Stomach (tissue), 9 donors: ENCODE results near the gene PLEKHO2. TPM values are rescaled to one million over a fixed set of nuclear protein-coding genes. Genes with fewer than 3 reads are reported as not detected.

Experiments used
- DNase-seq, 2 donors: peaks; one replicate each; pipeline versions ENCODE4 v3.0.0 to v3.0.0-alpha.2; 2013 to 2019
- H3K27ac ChIP-seq, 5 donors: fragments of 200-600 bp in 4 of 5; sonication (generic) in 4 of 5; one replicate each; pipeline ENCODE4 v1.5.1; 2013 to 2019; ENCODE audit warnings: mild to moderate bottlenecking in 1 of 5, moderate library complexity in 1 of 5
- H3K27me3 ChIP-seq, 3 donors: fragments of 200-600 bp; sonication (generic); one replicate each; pipeline ENCODE4 v1.5.1; 2017 to 2019; ENCODE audit warnings: mixed run types in 1 of 3
- H3K36me3 ChIP-seq, 4 donors: fragments of 200-600 bp; sonication (generic); 1 replicate in 3 of 4; 2 replicates in 1 of 4; pipeline ENCODE4 v1.5.1; 2016 to 2019
- H3K4me1 ChIP-seq, 4 donors: fragments of 200-600 bp; sonication (generic); one replicate each; pipeline ENCODE4 v1.5.1; 2016 to 2019
- H3K4me3 ChIP-seq, 4 donors: fragments of 200-600 bp; sonication (generic) in 3 of 4; one replicate each; pipeline ENCODE4 v1.5.1; 2016 to 2019; ENCODE audit warnings: mild to moderate bottlenecking in 1 of 4
- H3K9me3 ChIP-seq, 4 donors: fragments of 200-600 bp; sonication (generic); one replicate each; pipeline ENCODE4 v1.5.1; 2016 to 2019
- CTCF ChIP-seq, 7 experiments: fragments of 450-650 bp in 4 of 7; fragments of 200-600 bp in 3 of 7; sonication (generic) in 3 of 7; IDR thresholded peaks; one replicate each; pipeline ENCODE4 v1.5.1; 2016 to 2019; ENCODE audit warnings: antibody characterized with exemption in 7 of 7, control low read depth in 2 of 7, mild to moderate bottlenecking in 1 of 7
- EP300 ChIP-seq: sonication (generic); formaldehyde crosslinking; IDR thresholded peaks from one replicate; pipeline ENCODE4 v1.6.1; 2017; ENCODE audit warnings: antibody characterized with exemption
- POLR2A ChIP-seq, 4 donors: fragments of 450-650 bp; IDR thresholded peaks; one replicate each; pipeline ENCODE4 v1.6.1; 2016; ENCODE audit warnings: antibody characterized with exemption in 4 of 4, control low read depth in 2 of 4, mild to moderate bottlenecking in 1 of 4, moderate library complexity in 1 of 4
- POLR2AphosphoS5 ChIP-seq, 3 donors: sonication (generic); formaldehyde crosslinking; IDR thresholded peaks; one replicate each; pipeline ENCODE4 v1.6.1; 2016; ENCODE audit warnings: antibody characterized with exemption in 3 of 3
- WGBS, 5 donors: extraction: QIAGEN DNeasy Blood & Tissue Kit in 3 of 5; methylation state at CpG; one replicate each; pipeline versions ENCODE4 v1.1.5 to v1.1.7; 2013 to 2018; 5-methylcytosine and 5-hydroxymethylcytosine counted together
- intact Hi-C: fragments of 100-400 bp; cut with DNase I; formaldehyde crosslinking; loops from one replicate; pipeline ENCODE4 v1.15.1; 2023; ENCODE audit warnings: low total_unique reads
- polyA plus RNA-seq, 3 donors: library from polyadenylated mRNA; stranded (reverse); fragments of 200-250 nt; gene quantifications; one replicate each; pipeline ENCODE4 v1.2.3, GENCODE V29; 2013
- total RNA-seq, 5 donors: library from RNA; depleted of rRNA; stranded (reverse); fragments of >200 nt; gene quantifications; one replicate each; pipeline versions ENCODE4 v1.1.0 to v1.2.3, GENCODE V29; 2014 to 2016
- donor health status: healthy with polysubstance abuse.
- donor health status: Bipolar disorder and iron deficiency.
- donor health status: healthy.

Gene PLEKHO2
- total and polyA plus RNA-seq, 8 donors: 7.5 to 25.4 (median 18.3) TPM

GRCh38 chr15:64816452-64816851 lies 25.3 kb upstream of the PLEKHO2 start:
- H3K4me3 ChIP-seq: no peak overlapping the region
- H3K9me3 ChIP-seq: no peaks in the 10 kb centered on the region
- no peak for TF ChIP-seq POLR2A (IDR thresholded peaks at IDR 0.05)
- no peak for TF ChIP-seq EP300
- no peak for TF ChIP-seq POLR2AphosphoS5 (IDR thresholded peaks at IDR 0.05)
- TF ChIP-seq CTCF (IDR thresholded peaks at IDR 0.05): no peak
- peaks cover 0 to 23% (median 0%) of the 10 kb centered on the region in 4 donors for H3K36me3 ChIP-seq
- peaks cover 0 to 7% (median 0%) of the 10 kb centered on the region in 4 donors for H3K4me1 ChIP-seq
- no peak overlapping the region for H3K27ac ChIP-seq
- 50 to 73% (median 60%) methylated on average over 10 to 13 of the region's 13 CpGs for WGBS, 5 donors
- intact Hi-C loops: no loop called here
- DNase-seq: no peak
- no peaks in the 10 kb centered on the region for H3K27me3 ChIP-seq

GRCh38 chr15:64824929-64825430 lies 16.7 kb upstream of the PLEKHO2 start:
- TF ChIP-seq EP300: no peak
- TF ChIP-seq CTCF (IDR thresholded peaks at IDR 0.05): no peak
- TF ChIP-seq POLR2A (IDR thresholded peaks at IDR 0.05): no peak
- no peak for TF ChIP-seq POLR2AphosphoS5 (IDR thresholded peaks at IDR 0.05)
- H3K27ac ChIP-seq: peak overlapping the region in 4 of 5 donors; percentile 66 to 83 (median 73)
- H3K36me3 ChIP-seq: peaks cover 0 to 9% (median 0%) of the 10 kb centered on the region in 4 donors
- H3K4me3 ChIP-seq: peak overlapping the region; percentile 43 to 69 (median 56)
- no peak for DNase-seq
- WGBS, 5 donors: 2 to 3% (median 2%) methylated on average over 14 to 17 of the region's 17 CpGs
- intact Hi-C loops: no loop called here
- H3K27me3 ChIP-seq: peaks cover 0 to 14% (median 10%) of the 10 kb centered on the region in 3 donors
- peaks cover 24 to 34% (median 29%) of the 10 kb centered on the region in 4 donors for H3K4me1 ChIP-seq
- H3K9me3 ChIP-seq: no peaks in the 10 kb centered on the region

- H3K36me3 ChIP-seq: peaks cover 0 to 5% (median 0%) of the 10 kb centered on the region in 4 donors
- peak within 1 kb of the TSS; percentile 45 to 69 (median 56) for H3K4me3 ChIP-seq
- intact Hi-C loops: no loop called here
- WGBS, 5 donors: 4 to 6% (median 5%) methylated on average over 34 to 35 of the region's 35 CpGs
- DNase-seq: peak; percentile 89 to 99
- peak within 1 kb of the TSS; percentile 37 to 83 (median 69) for H3K27ac ChIP-seq
- peaks cover 24 to 34% (median 29%) of the 10 kb centered on the region in 4 donors for H3K4me1 ChIP-seq
- TF ChIP-seq CTCF (IDR thresholded peaks at IDR 0.05) (no peak), POLR2AphosphoS5 (IDR thresholded peaks at IDR 0.05) (peak; percentile 46 to 89 (median 47))
- H3K9me3 ChIP-seq: no peaks in the 10 kb centered on the region
- H3K27me3 ChIP-seq: peaks cover 0 to 14% (median 10%) of the 10 kb centered on the region in 3 donors
Measured at GRCh38 chr15:64825431-64826294, 16.1 kb upstream of the PLEKHO2 start, which contains the start of gene PIF1. Gene PIF1, minus strand, starts transcription at chr15:64825647. Its CDS starts 1,312 bp downstream, at chr15:64824335.

- H3K9me3 ChIP-seq: no peaks in the 10 kb centered on the region
- H3K4me1 ChIP-seq: peaks cover 18 to 22% (median 21%) of the 10 kb centered on the region in 4 donors
- peaks cover 0 to 6% (median 4%) of the 10 kb centered on the region in 3 donors for H3K27me3 ChIP-seq
- no peak for TF ChIP-seq POLR2AphosphoS5 (IDR thresholded peaks at IDR 0.05)
- no peak for TF ChIP-seq CTCF (IDR thresholded peaks at IDR 0.05)
- no peak for TF ChIP-seq POLR2A (IDR thresholded peaks at IDR 0.05)
- no peak for TF ChIP-seq EP300
- no peak overlapping the region for H3K4me3 ChIP-seq
- intact Hi-C loops: no loop called here
- H3K36me3 ChIP-seq: no peaks in the 10 kb centered on the region
- no peak for DNase-seq
- no peak overlapping the region for H3K27ac ChIP-seq
- WGBS, 5 donors: 84 to 91% (median 89%) methylated on average over 5 of the region's 5 CpGs
Measured at GRCh38 chr15:64828985-64829384, 12.7 kb upstream of the PLEKHO2 start.
